Epidermal melanocyte (primary cell): ENCODE measurements around the gene CABP2.
"Not testable (repeated sequence)": the region's sequence is repeated elsewhere in the genome, so short reads cannot be mapped to it uniquely, and the experiment has no call there.

Source experiments
- DNase-seq: peaks from one replicate; pipeline ENCODE4 v3.0.0; 2011; ENCODE audit warnings: low spot score; ENCODE audit not compliant: insufficient read length

CABP2 gene

DNA sequence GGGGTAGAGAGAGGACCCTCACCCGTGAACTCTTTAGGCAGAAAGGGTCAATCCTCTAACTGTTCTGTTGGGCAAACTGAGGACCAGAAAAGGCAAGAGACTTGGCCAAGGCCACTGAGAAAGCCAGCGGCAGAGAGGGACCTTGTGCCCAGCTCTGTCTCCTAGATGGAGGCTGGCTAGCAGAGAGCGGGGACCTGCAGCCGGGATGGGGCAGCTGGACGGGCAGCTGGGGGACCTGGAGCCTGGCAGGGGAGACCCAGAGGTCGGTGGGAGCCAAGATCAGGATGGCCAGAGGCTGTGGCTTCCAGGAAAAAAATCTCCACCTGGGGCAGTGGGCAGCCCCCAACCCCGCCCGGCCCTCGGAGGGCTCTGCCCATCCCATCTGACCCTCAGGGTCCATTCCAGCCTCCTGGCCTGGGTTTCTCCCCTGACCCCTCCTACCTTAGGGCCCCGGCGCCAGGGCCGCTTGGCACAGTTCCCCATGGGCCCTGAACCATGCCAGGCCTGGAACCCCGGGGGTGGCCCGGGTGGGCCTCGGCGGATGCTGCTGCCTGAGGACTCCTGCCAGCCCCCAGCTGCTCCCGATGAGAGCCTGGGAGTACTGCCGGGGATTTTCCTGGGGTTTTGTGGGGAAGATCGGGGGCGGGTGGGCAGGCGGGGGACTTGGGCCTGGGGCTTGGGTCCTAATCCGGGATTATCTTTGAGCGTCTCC, at the start of gene CABP2:
Gene CABP2, minus strand, starts transcription at position 603 of the 712 bp plus-strand sequence. Its CDS starts 120 bp downstream, at position 483.
- no peak for DNase-seq

GRCh38 chr11:67572747-67573419, 49.6 kb upstream of the CABP2 start:
- DNase-seq = no peak

DNA sequence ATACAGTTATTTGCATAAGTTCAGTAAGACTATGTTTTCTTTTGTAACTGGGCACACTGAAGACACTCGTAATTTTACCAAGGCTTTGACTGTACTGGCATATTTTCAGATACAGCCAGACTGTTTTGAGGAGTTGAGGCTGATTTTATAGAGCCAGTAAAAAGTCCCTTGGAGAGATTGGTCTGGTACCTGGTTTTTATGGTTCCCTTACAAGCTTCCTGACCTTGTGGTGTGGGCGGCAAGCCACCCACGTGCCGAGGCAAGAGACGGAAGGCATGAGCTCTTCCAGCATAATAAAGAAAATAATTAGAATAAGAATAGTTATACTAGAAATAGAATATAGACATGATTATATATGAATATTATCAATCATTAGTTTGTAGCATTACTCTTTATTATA, 49.1 kb upstream of the CABP2 start:
- DNase-seq = no peak

DNA sequence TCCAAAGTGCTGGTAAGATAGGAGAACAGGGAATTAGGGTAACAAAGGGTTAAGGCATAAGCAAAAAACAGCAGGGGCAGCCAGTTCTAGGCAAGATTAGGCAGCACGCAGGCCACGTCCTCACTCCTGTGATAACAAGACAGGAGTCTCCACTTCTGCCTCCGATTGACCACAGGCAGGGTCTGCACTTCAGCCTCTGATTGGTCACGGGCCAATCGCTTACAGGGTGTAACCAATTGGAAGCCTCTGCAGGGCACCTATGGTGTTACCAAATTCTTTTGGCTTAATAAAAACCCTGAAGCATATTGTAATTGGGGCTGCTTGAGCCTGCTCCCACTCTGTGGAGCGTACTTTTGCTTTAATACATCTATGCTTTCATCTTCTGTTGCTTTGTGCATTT, 48.2 kb upstream of the CABP2 start:
- no peak for DNase-seq

DNA sequence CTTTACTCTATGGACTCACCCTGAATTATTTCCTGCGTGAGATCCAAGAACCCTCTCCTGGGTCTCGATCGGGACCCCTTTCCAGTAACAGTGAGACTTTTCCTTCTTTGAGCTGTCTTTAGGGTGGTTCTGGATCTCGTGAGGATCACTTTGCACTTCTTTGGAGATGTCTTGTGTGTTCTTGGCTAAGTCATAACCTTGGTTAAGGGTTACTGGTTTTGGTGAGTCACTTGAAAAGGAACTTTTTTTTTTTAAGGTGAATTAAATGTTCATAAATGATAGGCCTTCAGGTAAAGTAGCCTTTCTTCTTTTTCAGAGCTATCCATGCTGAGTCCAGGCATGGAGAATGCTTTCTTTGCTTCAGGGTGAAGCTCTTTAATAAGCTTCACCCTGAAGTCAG, 41.0 kb upstream of the CABP2 start:
- no peak for DNase-seq

- DNase-seq = not testable (repeated sequence)
Observed at GRCh38 chr11:67563705-67564114, 40.5 kb upstream of the CABP2 start.

GRCh38 chr11:67562963-67563704, 39.9 kb upstream of the CABP2 start:
- no peak for DNase-seq

GRCh38 chr11:67561971-67562619, 38.8 kb upstream of the CABP2 start:
- DNase-seq = no peak

- DNase-seq = no peak
Observed at GRCh38 chr11:67558084-67558772, 35.0 kb upstream of the CABP2 start.

- DNase-seq = no peak
Observed at GRCh38 chr11:67556244-67556643, 33.0 kb upstream of the CABP2 start.

GRCh38 chr11:67551697-67552096, 28.5 kb upstream of the CABP2 start:
- not testable (repeated sequence) for DNase-seq

GRCh38 chr11:67551127-67551526, 27.9 kb upstream of the CABP2 start:
- DNase-seq = no peak

DNA sequence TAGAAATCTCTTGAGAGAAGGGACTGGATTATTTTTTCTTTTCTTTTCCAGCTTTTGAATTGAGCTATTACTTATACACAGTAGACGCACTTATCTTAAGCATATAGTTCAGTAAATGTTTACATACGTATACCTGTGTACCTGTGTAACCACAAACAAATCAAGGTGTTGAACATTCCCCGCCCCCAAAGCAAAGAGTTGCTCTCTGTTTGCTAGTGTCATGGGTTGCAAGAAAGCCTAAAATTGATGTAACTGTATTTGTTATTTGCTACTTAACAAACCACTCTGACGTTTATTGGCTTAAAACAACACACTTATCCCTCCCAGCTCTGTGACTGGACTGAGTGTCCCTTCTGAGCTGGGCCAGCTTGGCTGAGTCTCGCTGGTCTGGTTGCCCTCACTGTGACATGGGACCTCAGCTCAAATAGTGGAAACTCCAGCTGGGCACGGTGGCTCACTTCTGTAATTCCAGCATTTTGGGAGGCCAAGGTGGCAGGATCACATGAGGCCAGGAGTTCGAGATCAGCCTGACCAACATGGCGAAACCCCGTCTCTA, 25.4 kb upstream of the CABP2 start:
- DNase-seq = no peak

GRCh38 chr11:67548112-67548511, 24.9 kb upstream of the CABP2 start:
- not testable (repeated sequence) for DNase-seq

DNA sequence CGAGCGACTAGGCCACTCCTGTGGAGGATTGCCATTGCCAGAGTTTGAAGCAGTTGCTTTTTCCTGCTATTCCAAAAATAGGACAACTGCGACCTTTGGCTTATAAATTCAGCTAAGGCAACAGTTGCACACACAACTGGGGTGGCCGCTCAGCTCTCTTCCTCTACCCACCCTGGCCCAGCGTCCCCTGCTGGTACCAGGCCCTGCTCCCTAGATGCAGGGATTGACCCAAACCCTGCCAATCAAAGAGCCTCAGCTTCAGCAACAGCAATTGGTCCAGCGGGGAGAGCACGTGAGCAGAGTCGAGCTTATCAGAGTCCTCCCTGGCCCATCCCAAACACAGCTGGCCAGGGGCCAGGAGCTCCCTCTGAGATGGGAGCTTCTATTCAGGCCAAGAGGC, 22.0 kb upstream of the CABP2 start:
- DNase-seq = no peak

GRCh38 chr11:67544616-67545242, 21.5 kb upstream of the CABP2 start:
- no peak for DNase-seq

DNA sequence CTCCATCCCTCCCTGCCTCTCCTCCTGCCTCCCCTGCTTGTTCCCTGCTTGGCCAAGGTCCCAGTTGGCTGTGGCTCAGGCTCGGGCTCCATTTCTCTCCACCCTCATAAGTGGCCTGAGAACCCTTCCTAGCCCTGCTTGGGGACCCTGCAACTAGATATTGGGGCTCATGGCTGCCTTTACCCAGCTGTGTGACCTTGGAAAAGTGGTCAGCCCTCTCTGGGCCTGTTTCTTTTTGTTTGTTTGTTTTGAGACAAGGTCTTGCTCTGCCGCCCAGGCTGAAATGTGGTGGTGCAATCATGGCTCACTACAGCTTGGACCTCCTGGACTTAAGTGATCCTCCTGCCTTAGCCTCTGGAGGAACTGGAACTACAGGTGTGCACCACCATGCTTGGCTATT, 20.3 kb upstream of the CABP2 start:
- no peak for DNase-seq

DNA sequence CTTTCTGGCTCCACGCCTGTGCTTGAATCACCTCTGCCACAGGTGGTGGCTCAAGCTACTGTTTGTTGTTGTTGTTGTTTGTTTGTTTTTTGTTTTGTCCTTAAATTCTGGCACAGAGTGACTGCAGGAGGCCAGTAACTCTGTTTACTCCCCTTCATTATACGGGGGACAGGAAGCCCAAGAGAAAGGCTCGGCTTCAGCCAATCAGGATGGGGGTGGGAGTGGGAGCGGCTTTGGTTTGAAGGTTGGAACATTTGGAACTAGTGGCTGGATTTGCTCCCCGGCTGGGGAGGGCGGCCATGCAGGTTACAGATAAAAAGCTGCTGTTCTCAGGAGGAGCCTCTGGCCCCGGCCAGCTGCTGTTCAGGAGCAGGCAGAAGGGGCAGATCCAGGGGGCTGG, 19.7 kb upstream of the CABP2 start:
- no peak for DNase-seq

DNA sequence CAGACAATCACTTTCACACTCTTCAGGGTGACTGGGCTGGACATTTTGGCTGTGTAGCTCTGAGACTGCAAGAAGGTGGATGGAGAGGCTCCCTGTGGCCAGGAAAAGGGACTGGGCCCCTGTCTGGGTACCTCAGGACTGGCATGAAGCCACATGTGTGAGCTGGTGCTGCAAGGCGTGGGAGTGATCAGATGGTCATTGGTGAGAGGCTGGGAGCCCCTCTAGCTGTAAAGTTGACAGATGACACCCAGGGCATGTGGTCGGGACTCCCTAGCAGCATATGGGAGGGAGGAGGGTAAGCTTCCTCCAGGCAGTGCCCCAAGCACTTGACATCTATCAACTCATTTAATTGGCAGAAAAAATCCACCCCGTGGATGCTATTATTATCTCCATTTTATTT, 18.9 kb upstream of the CABP2 start:
- no peak for DNase-seq

GRCh38 chr11:67541198-67541597, 18.0 kb upstream of the CABP2 start:
- DNase-seq = no peak
